Kidney capillary endothelial cell (primary cell): Measurements from ENCODE around the gene NIM1K.
"Not testable (repeated sequence)": the region's sequence is repeated elsewhere in the genome, so short reads cannot be mapped to it uniquely, and the experiment has no call there.

Source experiments
- DNase-seq: peaks from one replicate; pipeline ENCODE4 v3.0.0-alpha.2; 2018; ENCODE audit warnings: low spot score

Gene NIM1K

GRCh38 chr5:43230707-43231106 is 38.7 kb downstream of the NIM1K start:
- no peak for DNase-seq

GRCh38 chr5:43231977-43232376 is 40.0 kb downstream of the NIM1K start:
- DNase-seq: no peak

- DNase-seq: no peak
Observed at GRCh38 chr5:43232943-43233833, 41.2 kb downstream of the NIM1K start.

DNA sequence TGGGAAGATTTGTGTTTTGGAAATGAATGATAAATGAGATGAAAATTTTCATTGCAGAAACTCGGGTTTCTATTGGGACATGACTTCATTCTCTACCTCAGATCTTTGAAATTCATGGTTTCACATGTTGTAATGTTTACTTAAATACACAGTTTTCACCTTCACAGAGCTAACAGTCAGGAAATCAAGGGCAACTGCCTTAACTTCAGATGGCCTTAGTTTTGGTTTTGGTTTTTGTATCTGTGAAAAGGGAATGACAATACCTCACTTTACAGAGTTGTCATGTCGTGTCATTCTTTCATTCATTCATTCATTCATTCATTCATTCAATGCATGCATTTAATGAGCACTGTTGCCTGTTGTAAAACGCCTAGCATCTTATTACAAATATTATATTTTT is 41.9 kb downstream of the NIM1K start:
- no peak for DNase-seq

- DNase-seq: no peak
Observed at GRCh38 chr5:43236653-43237355, 44.8 kb downstream of the NIM1K start.

GRCh38 chr5:43242196-43242595 is 50.2 kb downstream of the NIM1K start:
- DNase-seq: no peak

- DNase-seq: no peak
Observed at GRCh38 chr5:43243270-43243669, 51.2 kb downstream of the NIM1K start.

DNA sequence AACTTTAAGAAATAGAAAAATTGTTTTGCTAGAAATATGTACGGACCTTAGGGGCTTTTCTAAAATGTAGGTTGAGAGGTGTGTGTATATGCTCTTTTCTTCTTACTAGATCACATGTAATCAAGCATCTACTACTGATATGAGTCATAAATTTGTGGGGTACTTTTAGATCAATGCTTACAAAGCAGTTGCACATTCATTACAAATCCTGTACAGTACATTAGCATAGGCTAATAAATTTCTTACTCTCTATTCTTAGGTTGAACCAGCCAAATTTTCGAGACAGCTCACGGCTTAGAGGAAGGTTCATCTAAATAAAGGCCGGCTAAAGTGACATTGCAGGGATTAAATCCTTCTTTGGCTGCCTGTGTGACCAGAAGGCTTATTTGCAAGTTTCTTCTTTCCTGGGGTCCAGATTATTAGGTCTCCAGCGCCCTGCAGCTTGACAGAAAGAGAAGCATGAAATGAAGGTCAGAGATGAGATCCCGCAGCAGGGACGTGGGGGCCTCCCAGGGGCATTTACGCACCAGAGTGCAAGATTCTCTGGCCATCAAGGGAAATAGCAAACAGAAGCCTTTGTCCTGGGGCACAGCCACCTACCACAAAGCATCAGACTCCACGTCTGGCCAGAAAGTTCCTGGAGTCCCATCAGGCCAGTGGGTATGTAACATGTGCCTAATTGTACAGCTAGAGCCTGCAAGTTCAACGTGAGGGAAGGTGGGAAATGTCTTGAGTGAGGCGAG is 53.0 kb downstream of the NIM1K start:
- DNase-seq: no peak

DNA sequence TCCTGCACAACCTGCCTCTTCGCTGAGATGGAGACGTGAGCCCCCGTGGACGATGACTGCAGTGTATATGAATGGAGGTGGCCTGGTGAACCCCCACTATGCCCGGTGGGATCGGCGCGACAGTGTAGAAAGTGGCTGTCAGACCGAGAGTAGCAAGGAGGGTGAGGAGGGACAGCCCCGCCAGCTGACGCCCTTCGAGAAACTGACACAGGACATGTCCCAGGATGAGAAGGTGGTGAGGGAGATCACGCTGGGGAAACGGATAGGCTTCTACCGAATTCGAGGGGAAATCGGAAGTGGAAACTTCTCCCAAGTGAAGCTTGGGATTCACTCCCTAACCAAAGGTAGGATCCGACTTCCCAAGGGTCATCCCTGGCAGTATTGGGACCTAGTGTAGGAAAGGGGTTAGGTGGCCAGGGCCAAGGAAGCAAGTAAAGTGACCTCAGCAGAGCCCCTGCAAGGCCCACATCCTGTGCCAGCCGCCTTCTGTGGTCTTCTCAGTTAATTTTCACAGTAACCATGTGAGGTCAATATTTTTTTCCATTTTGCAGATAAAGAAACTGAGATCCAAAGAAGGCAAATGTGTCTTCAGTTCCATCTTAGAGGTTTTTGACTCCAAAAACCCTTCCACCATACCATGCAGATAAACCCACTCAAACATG is 53.8 kb downstream of the NIM1K start:
- no peak for DNase-seq

DNA sequence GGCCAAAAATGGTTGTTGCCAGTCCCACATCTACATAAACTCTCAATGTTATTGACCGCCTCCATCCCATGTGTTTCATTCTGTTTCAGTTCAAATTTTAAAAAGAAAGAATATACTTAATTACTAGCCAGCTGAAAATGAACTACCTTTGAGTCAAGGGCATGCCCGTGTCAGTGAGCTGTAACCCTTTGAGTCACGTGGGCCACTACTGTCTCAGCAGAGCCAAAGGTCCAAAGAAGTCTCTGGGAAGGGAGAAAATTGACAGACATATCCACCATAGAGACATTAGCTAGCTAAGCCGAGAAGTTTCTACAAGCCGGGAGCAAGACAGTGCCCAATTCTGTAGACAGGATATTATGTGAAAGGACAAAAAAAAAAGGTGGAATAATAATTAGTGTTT is 59.7 kb downstream of the NIM1K start:
- DNase-seq: no peak

DNA sequence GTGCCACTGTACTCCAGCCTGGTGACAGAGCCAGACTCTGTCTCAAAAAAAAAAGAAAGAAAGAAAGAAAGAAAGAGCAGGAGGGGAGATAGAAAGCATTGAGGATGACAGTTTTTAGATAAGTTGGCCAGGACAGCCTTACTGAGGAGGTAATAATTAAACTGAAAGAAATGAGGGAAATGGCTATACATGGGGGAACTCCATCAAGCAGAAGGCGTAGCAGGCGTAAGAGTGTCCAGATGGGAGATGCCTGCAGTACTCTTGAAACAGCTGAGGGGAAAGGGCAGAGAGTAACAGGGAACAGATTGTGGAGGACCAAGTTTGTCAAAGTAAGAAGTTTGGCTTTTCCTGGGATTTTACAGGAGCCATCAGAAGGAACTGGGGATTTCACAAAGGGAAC is 63.7 kb downstream of the NIM1K start:
- DNase-seq: no peak

GRCh38 chr5:43256261-43256966 is 64.4 kb downstream of the NIM1K start:
- DNase-seq: no peak

DNA sequence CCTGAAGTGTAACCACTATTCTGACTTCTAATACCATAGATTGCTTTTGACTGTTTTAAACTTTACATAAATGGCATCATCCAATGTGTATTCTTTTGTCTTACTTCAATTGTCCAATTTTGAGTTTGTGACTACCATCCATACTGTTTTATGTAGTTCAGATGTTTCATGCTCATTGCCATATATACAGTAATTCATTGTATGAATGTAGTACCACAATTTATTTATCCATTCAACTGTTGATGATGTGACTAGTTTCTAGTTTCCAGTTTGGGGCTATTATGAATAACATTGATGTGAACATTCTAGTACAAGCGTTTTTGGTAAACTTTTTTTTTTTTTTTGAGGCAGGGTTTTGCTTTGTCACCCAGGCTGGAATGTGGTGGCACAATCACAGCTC is 66.1 kb downstream of the NIM1K start:
- DNase-seq: no peak

GRCh38 chr5:43262269-43262668 is 70.2 kb downstream of the NIM1K start:
- DNase-seq: not testable (repeated sequence)

DNA sequence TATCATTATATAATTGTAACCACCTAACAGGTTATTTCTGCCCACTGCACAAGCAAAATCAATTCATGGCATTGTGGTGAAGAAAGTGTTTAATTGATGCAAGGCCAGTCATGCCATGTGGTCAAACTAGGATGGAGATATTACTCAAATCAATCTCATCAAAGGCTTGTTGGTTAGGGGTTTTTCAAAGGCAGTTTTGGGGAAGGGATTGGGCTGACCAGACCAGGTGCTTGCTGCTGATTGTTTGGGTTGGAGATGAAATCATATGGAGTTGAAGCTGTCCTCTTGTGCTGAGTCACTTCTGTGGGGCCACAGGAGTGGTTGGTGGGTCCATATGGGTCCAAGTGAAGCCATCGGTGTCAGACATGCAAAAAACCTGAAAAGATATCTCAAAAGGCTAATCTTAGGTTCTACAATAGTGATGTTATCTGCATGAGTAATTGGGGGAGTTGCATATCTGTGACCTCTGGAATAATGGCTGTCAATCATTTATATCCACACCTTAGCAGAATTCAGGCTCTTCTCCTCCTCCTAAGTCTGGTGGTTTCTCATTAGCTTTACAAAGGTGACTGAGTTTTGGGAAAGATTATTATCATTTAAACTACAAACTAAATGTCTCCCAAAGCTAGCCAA is 76.3 kb downstream of the NIM1K start:
- no peak for DNase-seq

GRCh38 chr5:43270645-43271044 is 78.6 kb downstream of the NIM1K start:
- no peak for DNase-seq

GRCh38 chr5:43273552-43273951 is 81.5 kb downstream of the NIM1K start:
- DNase-seq: no peak

- DNase-seq: no peak
Observed at GRCh38 chr5:43274435-43275114, 82.5 kb downstream of the NIM1K start.

- DNase-seq: no peak
Observed at GRCh38 chr5:43275391-43275790, 83.4 kb downstream of the NIM1K start.

- no peak for DNase-seq
Observed at GRCh38 chr5:43279548-43280274, 87.7 kb downstream of the NIM1K start.
